ENCODE results near the gene SLC38A5. TPM values are rescaled to one million over a fixed set of nuclear protein-coding genes. Genes with fewer than 3 reads are reported as not detected.

Gene SLC38A5
- total RNA-seq, 1 donor from 2014 or later, result 195 TPM

DNA sequence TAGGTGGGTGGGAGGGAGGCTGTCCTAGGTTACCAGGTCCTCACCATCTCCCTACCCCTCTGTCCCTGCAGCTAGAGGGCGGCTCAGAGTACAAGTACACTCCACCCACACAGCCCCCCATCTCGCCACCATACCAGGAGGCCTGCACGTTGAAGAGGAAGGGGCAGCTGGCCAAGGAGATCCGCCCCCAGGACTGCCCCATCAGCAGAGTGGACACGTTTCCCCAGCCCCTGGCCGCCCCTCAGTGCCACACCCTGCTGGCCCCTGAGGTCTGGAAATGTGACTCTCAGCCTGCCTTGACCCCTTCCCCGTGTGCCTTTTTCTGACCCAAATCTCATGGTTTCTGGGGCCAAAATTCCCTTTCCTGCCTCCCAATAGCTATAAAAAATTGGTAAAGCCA, 12.5 kb upstream of the SLC38A5 start:
- intact Hi-C loops (cut with micrococcal nuclease), result no loop called here
- Mint-ChIP-seq H3K4me1 (peaks cover 17% of the 10 kb centered on the region), H3K4me3 (no peak overlapping the region), H3K27ac (no peak overlapping the region), H3K36me3 (ENCODE audit: low read depth) (peaks cover 43% of the 10 kb centered on the region), H3K9me3 (no peaks in the 10 kb centered on the region), H3K27me3 (no peaks in the 10 kb centered on the region)
- no peak for DNase-seq

DNA sequence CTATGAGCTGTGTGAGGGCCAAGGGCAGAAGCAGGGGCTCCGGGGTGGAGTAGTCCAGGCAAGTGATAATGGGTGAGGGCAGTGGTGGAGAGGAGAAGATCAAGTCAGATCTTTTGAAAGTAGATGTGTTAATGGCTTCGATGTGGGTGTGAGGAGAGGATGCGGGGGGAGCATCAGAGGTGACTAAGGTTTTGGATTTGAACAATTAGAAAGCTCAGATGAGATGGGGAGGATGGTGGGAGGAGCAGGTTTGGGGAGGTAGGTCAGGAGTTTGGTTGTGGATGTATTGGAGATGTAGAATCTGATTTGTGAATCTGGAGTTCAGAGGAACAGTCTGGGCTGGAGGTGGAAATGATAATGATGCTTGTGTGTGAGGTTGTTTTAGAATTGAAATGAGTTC, 10.5 kb upstream of the SLC38A5 start:
- no peak overlapping the region for H3K4me3 Mint-ChIP-seq
- no peaks in the 10 kb centered on the region for H3K9me3 Mint-ChIP-seq
- H3K4me1 Mint-ChIP-seq, result peaks cover 26% of the 10 kb centered on the region
- no peak for DNase-seq
- no peaks in the 10 kb centered on the region for H3K27me3 Mint-ChIP-seq
- peaks cover 49% of the 10 kb centered on the region for H3K36me3 Mint-ChIP-seq (ENCODE audit: low read depth)
- no peak overlapping the region for H3K27ac Mint-ChIP-seq
- intact Hi-C loops (cut with micrococcal nuclease), result no loop called here

DNA sequence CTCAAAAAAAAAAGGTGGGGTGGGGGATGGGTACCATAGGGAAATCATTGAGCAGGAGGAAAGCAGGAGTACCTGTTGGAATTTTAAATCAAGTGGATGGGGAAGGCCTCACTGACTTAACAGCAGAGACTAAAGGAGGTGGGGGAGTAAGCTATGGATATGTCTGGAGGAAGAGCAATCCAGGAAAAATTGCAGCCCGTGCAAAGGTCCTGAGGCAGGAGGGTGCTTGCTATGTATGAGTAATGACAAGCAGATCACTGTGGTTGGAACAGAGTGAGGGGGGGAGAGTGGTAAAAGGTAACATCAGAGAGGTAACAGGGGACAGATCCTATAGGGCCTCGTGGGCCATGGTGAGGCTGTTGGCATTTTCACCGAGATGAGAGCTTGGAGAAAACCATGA, 10.1 kb upstream of the SLC38A5 start:
- intact Hi-C loops (cut with micrococcal nuclease), result no loop called here
- Mint-ChIP-seq H3K27me3 (no peaks in the 10 kb centered on the region), H3K4me1 (peaks cover 26% of the 10 kb centered on the region), H3K4me3 (no peak overlapping the region), H3K9me3 (no peaks in the 10 kb centered on the region), H3K36me3 (ENCODE audit: low read depth) (peaks cover 49% of the 10 kb centered on the region), H3K27ac (no peak overlapping the region)
- DNase-seq, result no peak

DNA sequence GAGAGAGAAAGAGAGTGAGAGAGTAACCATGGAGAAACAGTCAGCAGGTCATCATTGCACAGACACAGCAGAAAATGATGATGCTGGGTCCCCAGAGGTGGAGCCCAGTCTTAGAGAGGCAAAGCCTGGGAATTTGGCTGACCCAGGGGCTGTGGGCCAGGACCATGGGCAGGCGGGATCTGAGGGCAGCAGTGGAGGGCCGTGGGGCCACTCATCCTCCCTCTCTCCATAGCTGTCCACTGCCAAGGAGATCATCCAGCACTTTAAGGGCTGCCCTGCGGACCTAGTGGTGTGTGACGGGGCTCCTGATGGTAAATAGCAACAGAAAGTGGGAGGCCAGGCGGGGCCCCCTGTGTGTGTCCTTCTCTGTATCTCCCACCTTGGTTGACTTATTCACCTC, 8.7 kb upstream of the SLC38A5 start:
- no peak for DNase-seq
- Mint-ChIP-seq H3K9me3 (no peaks in the 10 kb centered on the region), H3K4me3 (no peak overlapping the region), H3K36me3 (ENCODE audit: low read depth) (peaks cover 49% of the 10 kb centered on the region), H3K4me1 (peaks cover 28% of the 10 kb centered on the region), H3K27ac (peak overlapping the region; percentile 34), H3K27me3 (no peaks in the 10 kb centered on the region)
- intact Hi-C loops (cut with micrococcal nuclease), result loop anchor here (5.0 kb wide), 4 partner anchors 198 to 827 kb away; partner anchors contain the start of genes ELK1 and HDAC6

DNA sequence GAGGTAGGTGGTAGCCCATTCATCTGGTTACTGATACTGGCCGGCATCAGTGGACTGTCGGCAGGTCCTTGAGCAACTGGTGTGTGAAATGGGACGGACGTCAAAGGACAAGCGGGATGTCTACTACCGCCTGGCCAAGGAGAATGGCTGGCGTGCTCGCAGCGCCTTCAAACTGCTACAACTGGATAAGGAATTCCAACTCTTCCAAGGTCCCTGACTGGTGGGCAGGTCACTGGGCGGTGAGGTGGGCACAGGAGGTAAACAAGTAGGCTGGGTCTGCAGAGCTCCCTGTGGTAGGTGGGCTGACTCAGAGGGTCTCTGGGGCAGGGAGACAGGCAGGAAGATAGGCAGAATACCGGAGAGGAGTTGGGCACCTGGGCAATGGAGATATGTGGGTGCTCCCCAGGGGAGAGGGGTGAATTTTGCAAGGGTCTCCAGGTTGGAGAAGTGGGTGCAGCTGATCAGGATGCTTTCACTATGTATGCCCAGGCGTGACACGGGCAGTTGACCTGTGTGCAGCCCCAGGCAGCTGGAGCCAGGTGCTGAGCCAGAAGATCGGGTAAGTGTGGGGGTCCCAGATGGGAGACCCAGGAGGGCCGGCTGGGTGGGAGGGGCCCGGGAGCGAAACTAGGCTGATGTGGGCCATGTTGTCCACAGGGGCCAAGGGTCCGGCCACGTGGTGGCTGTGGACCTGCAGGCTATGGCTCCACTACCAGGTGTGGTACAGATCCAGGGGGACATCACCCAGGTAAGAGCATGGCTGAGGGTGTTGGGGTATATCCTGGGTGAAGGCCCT, 8.1 kb upstream of the SLC38A5 start:
- intact Hi-C loops (cut with micrococcal nuclease), result loop anchor here (2.0 to 5.0 kb wide), 5 partner anchors 31 to 826 kb away; partner anchors contain the start of genes ELK1, HDAC6 and PORCN
- no peak for DNase-seq
- Mint-ChIP-seq H3K4me1 (peaks cover 28% of the 10 kb centered on the region), H3K9me3 (no peaks in the 10 kb centered on the region), H3K36me3 (ENCODE audit: low read depth) (peaks cover 49% of the 10 kb centered on the region), H3K27me3 (no peaks in the 10 kb centered on the region), H3K27ac (peak overlapping the region; percentile 34), H3K4me3 (peak overlapping the region; percentile 96)

DNA sequence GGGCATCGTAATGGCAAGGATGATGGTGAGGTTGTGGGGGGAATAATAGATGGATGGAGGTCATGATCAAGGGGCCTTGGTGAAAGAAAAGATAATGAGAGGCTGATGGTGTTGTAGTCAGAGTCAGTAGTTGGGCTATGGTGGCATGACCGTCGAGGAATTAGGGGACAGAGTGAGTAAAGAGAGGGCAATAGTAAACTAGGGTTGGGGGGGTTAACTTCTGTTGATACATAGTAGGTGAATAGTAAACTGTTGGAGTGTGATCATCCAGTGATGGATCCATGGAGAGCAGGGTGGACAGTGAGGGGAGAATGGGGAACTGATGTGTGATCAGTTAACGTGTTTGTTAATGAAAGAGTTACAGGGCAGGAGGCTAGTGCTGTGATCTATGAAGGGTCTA, 6.9 kb upstream of the SLC38A5 start:
- intact Hi-C loops (cut with micrococcal nuclease), result loop anchor here (1.0 to 5.0 kb wide), 8 partner anchors 32 to 825 kb away; partner anchors contain the start of genes EBP, ELK1, HDAC6 and PORCN
- peaks cover 43% of the 10 kb centered on the region for H3K36me3 Mint-ChIP-seq (ENCODE audit: low read depth)
- no peak for DNase-seq
- no peaks in the 10 kb centered on the region for H3K27me3 Mint-ChIP-seq
- H3K27ac Mint-ChIP-seq, result peak overlapping the region; percentile 93
- H3K4me1 Mint-ChIP-seq, result peaks cover 28% of the 10 kb centered on the region
- peak overlapping the region; percentile 96 for H3K4me3 Mint-ChIP-seq
- no peaks in the 10 kb centered on the region for H3K9me3 Mint-ChIP-seq

DNA sequence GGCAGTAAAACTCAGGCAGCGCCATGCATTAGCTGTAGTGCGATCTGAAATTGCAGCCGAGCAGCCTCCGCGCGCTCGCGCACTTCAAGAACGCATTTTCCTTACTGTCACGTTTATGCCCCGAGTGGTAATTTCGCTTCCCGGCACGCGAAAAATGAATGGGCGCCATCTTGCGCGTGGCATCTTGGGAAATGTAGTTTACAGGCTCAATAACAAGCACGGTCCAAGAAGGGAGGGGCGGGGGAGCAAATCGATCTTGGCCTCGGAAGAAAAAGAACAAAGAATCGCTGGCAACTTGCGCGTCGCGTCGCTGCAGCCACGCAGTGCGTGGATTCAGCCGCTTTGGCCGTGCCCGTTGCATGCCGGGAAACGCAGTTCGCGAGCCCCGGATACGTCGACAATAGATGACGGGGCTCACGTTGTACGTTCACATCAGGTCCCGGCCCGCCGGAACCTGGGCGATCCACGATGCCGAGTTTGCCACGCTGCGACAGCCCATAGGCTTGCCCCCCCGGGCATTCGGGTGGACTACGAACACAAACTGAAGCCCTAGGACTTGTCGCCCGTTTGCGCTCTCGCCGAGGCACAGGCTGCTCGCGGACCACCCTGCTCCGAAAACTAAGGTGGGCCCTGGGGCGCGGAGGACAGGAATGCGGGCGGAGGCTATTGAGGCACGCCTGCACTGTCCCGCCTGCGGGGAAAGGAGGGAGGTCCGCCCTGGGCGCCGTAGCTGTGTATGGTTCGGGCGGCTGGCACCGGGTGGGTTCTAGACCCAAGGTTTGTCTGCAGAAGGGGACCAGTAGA, 5.9 kb upstream of the SLC38A5 start, which contains the start of gene FTSJ1:
Gene FTSJ1, plus strand, starts transcription at position 426 of the 804 bp plus-strand sequence. CDS start 1,849 bp downstream, outside the sequence.
- H3K27me3 Mint-ChIP-seq, result no peaks in the 10 kb centered on the region
- H3K36me3 Mint-ChIP-seq (ENCODE audit: low read depth), result peaks cover 39% of the 10 kb centered on the region
- peak; percentile 96 for DNase-seq
- peaks cover 28% of the 10 kb centered on the region for H3K4me1 Mint-ChIP-seq
- no peaks in the 10 kb centered on the region for H3K9me3 Mint-ChIP-seq
- H3K4me3 Mint-ChIP-seq, result peak within 1 kb of the TSS; percentile 96
- intact Hi-C loops (cut with micrococcal nuclease), result loop anchor here (1.0 to 5.0 kb wide), 9 partner anchors 33 to 824 kb away; partner anchors contain the start of genes EBP, ELK1, HDAC6 and PORCN
- H3K27ac Mint-ChIP-seq, result peak within 1 kb of the TSS; percentile 93

DNA sequence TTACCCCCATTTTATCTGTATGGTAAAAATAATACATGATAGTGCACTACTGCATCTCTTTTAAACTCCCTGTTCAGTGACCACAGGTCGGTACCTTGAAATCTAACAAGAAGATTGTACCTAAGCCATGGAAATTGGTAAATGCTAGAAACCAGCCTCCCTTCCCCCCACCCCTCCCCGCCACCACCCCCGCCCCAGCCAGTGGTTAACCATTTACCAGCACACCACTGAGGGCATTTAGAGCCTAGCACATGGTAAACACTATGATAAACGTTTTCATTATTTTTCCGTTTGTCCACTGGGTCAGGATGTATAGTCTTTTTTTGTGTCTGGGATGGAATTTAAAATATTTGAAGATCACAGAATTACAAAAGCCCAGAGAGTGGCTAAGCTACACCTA, 5.2 kb upstream of the SLC38A5 start:
- no peak for DNase-seq
- H3K27me3 Mint-ChIP-seq, result no peaks in the 10 kb centered on the region
- peak overlapping the region; percentile 93 for H3K27ac Mint-ChIP-seq
- intact Hi-C loops (cut with micrococcal nuclease), result loop anchor here (1.0 to 5.0 kb wide), 5 partner anchors 122 to 823 kb away; partner anchors contain the start of genes ELK1, HDAC6 and WDR13
- H3K36me3 Mint-ChIP-seq (ENCODE audit: low read depth), result peaks cover 32% of the 10 kb centered on the region
- peaks cover 24% of the 10 kb centered on the region for H3K4me1 Mint-ChIP-seq
- H3K4me3 Mint-ChIP-seq, result peak overlapping the region; percentile 96
- H3K9me3 Mint-ChIP-seq, result no peaks in the 10 kb centered on the region

DNA sequence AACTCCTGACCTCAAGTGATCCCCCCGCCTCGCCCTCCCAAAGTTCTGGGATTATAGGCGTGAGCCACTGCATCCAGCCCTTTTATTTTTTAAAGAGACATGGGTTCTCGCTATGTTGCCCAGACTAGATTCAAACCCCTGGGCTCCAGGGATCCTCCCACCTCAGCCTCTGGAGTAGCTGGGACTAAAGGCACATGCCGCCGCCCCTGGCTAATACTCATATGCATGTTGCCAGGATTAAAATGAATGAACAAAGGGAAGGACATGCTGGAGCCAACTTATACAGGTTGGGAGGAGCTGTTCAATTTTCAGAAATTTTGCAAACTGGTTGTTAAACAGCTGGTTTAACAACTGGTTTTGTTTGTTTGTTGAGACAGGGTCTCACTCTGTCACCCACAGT, 4.5 kb upstream of the SLC38A5 start:
- no peak overlapping the region for H3K27ac Mint-ChIP-seq
- H3K9me3 Mint-ChIP-seq, result no peaks in the 10 kb centered on the region
- H3K4me3 Mint-ChIP-seq, result peak overlapping the region; percentile 96
- peaks cover 28% of the 10 kb centered on the region for H3K36me3 Mint-ChIP-seq (ENCODE audit: low read depth)
- peaks cover 26% of the 10 kb centered on the region for H3K4me1 Mint-ChIP-seq
- H3K27me3 Mint-ChIP-seq, result no peaks in the 10 kb centered on the region
- intact Hi-C loops (cut with micrococcal nuclease), result no loop called here
- DNase-seq, result no peak

DNA sequence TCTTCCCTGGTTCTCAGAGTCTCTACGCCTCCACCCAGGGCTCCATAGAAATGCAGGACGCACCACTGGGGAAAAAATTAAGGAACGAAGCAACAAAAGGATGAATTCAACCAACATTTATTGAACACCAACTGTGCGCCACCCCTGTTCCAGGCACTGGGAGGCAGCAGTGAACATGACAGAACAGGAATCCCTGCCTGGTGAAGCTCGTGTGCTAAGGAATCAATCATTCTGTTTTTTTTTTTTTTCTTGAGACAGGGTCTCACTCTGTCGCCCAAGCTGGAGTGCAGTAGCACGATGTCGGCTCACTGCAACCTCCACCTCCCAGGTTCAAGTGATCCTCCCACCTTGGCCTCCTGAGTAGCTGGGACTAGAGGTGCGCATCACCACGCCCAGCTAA, 4.1 kb upstream of the SLC38A5 start:
- peaks cover 29% of the 10 kb centered on the region for H3K4me1 Mint-ChIP-seq
- intact Hi-C loops (cut with micrococcal nuclease), result no loop called here
- H3K9me3 Mint-ChIP-seq, result no peaks in the 10 kb centered on the region
- DNase-seq, result peak; percentile 71
- H3K27me3 Mint-ChIP-seq, result no peaks in the 10 kb centered on the region
- H3K4me3 Mint-ChIP-seq, result no peak overlapping the region
- H3K36me3 Mint-ChIP-seq (ENCODE audit: low read depth), result peaks cover 25% of the 10 kb centered on the region
- no peak overlapping the region for H3K27ac Mint-ChIP-seq

DNA sequence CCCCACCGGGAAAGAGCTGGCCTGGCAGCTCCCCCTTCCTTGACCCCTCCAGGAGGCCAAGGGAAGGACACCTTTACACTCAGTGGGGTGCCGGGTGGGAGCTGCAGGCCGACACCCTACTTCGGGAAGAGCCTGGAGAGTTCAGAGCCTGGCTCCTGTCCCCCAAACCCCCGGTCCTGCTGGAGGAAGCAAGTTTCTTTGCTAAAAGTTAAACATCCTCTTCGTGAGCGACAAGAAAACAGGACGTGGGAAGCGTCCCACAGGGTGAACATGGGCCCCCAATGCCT, 3.6 kb upstream of the SLC38A5 start:
- Mint-ChIP-seq H3K36me3 (ENCODE audit: low read depth) (peaks cover 25% of the 10 kb centered on the region), H3K4me1 (peaks cover 28% of the 10 kb centered on the region), H3K27me3 (no peaks in the 10 kb centered on the region), H3K9me3 (no peaks in the 10 kb centered on the region), H3K4me3 (no peak overlapping the region), H3K27ac (no peak overlapping the region)
- intact Hi-C loops (cut with micrococcal nuclease), result no loop called here
- DNase-seq, result no peak

DNA sequence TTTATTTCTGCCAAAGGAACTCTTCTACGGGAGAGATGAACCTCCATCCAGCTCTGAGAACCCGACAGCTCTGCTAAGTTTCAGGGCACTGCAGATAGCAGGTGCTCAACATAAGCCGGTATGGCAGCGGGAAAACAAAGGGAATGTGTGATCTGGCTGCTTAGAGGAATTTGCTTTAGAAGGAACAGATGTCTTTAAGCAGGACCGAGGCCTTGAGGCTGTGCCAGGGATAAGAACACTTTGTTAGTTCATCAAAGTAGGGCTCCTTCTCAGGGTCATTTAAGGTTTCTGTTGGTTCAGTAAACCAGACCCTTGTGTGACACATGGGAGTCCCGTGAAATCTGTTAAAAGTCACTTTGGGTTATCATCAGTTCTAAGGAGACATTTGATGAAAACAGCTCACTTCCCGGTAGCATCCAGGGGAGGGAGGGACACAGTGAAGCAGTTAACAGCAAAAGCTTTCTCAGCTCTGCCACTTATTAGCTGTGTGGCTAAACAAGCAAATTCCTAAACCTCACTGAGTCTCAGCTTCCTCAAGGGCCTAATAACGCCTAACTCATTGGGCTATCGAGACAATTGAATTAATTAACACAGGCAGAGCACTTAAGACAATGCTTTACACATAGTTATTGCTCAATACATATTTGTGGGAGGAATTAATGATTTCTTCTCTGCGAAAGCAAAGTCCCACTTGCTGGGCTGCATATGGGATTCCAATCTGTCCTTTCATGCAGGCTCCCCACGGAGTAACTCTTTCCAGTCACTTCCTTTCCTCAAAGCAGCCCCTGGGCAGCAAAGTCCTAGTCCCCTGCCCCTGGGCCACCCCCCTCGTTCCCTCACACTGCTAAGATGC, 3.0 kb upstream of the SLC38A5 start:
- Mint-ChIP-seq H3K4me1 (peaks cover 23% of the 10 kb centered on the region), H3K27me3 (no peaks in the 10 kb centered on the region), H3K27ac (no peak overlapping the region), H3K36me3 (ENCODE audit: low read depth) (peaks cover 23% of the 10 kb centered on the region), H3K9me3 (no peaks in the 10 kb centered on the region), H3K4me3 (no peak overlapping the region)
- no peak for DNase-seq
- intact Hi-C loops (cut with micrococcal nuclease), result no loop called here

DNA sequence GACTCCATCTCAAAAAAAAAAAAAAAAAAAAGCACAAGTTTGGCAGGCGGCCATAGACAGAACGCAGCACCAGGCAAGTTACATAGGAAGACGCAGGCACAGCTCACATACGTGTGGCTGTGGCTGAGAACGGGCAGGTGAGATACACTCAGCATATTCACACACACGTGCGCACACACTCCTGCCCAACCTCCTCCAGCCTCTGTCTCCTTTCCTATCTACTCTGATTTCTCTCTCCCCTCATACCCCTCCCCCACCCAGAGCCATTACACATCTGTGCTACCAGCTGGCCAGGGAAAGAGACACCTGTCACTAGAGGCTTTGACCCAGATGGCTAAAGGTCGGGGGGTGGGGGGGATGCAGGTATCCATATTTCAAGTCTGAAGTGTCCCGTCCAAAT, 2.2 kb upstream of the SLC38A5 start:
- intact Hi-C loops (cut with micrococcal nuclease), result no loop called here
- Mint-ChIP-seq H3K27me3 (no peaks in the 10 kb centered on the region), H3K4me3 (no peak overlapping the region), H3K27ac (no peak overlapping the region), H3K9me3 (no peaks in the 10 kb centered on the region), H3K36me3 (ENCODE audit: low read depth) (peaks cover 20% of the 10 kb centered on the region), H3K4me1 (peaks cover 17% of the 10 kb centered on the region)
- DNase-seq, result no peak

Data from activated CD4-positive, alpha-beta T cell treated with anti-CD3 and anti-CD28 coated beads, Interleukin-2, amount 10 ng/mL, durations not matched to agents 24 days and 14 days (primary cell).